ENCODE results near the gene GULP1.

DNA sequence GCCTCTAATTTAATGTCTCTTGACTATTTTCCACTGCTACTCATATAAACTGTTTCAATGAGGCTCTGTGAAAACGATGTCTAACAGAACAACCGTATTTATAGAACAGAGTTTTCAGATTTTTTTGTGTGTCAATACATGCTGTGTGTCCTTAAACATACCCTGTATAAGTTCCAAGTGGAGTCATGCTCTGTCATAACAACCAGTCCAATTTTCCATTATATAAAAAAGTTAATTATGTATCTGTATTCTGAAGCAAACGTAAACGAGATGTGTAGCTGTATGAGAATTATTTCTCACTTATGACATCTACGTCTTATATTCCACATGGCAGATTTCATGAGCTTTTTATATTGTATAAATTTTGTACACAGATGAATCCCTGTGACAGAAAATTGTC is 13.9 kb upstream of the GULP1 start:
- TF ChIP-seq, protein P1, sequence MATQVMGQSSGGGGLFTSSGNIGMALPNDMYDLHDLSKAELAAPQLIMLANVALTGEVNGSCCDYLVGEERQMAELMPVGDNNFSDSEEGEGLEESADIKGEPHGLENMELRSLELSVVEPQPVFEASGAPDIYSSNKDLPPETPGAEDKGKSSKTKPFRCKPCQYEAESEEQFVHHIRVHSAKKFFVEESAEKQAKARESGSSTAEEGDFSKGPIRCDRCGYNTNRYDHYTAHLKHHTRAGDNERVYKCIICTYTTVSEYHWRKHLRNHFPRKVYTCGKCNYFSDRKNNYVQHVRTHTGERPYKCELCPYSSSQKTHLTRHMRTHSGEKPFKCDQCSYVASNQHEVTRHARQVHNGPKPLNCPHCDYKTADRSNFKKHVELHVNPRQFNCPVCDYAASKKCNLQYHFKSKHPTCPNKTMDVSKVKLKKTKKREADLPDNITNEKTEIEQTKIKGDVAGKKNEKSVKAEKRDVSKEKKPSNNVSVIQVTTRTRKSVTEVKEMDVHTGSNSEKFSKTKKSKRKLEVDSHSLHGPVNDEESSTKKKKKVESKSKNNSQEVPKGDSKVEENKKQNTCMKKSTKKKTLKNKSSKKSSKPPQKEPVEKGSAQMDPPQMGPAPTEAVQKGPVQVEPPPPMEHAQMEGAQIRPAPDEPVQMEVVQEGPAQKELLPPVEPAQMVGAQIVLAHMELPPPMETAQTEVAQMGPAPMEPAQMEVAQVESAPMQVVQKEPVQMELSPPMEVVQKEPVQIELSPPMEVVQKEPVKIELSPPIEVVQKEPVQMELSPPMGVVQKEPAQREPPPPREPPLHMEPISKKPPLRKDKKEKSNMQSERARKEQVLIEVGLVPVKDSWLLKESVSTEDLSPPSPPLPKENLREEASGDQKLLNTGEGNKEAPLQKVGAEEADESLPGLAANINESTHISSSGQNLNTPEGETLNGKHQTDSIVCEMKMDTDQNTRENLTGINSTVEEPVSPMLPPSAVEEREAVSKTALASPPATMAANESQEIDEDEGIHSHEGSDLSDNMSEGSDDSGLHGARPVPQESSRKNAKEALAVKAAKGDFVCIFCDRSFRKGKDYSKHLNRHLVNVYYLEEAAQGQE (IDR thresholded peaks at IDR 0.05; ENCODE audit: low read depth), result no peak
- TF ChIP-seq, protein P2, sequence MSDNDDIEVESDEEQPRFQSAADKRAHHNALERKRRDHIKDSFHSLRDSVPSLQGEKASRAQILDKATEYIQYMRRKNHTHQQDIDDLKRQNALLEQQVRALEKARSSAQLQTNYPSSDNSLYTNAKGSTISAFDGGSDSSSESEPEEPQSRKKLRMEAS (IDR thresholded peaks at IDR 0.05), result no peak
- no peak for TF ChIP-seq EP300 (IDR thresholded peaks at IDR 0.05; ENCODE audit: borderline replicate concordance)
- TF ChIP-seq CREB1 (IDR thresholded peaks at IDR 0.05; ENCODE audit: low read depth), result no peak
- no peak for TF ChIP-seq ZBTB7A (IDR thresholded peaks at IDR 0.05; ENCODE audit: low read depth)
- TF ChIP-seq YY1 (IDR thresholded peaks at IDR 0.05; ENCODE audit: low read depth), result no peak
- no peak for TF ChIP-seq CEBPB (IDR thresholded peaks at IDR 0.05)
- no peak for TF ChIP-seq RAD21 (IDR thresholded peaks at IDR 0.05; ENCODE audit: low read depth)

Measured in Ishikawa (cell line).